22Rv1 (cell line): Measurements from ENCODE around the gene ACADS.

Experiments
- H3K27ac ChIP-seq: fragments of 450-650 bp; 2 replicates; pipeline ENCODE4 v1.5.1; 2017
- CTCF ChIP-seq: fragments of 450-650 bp; IDR thresholded peaks from 2 replicates; pipeline ENCODE4 v1.5.1; 2017; ENCODE audit warnings: mild to moderate bottlenecking
- ZFX ChIP-seq: fragments of 450-650 bp; IDR thresholded peaks from 2 replicates; pipeline ENCODE4 v1.6.1; 2017; ENCODE audit warnings: antibody characterized with exemption, borderline replicate concordance

ACADS gene

GRCh38 chr12:120710805-120711296, 14.8 kb upstream of the ACADS start:
- H3K27ac ChIP-seq: peak overlapping the region; percentile 80

GRCh38 chr12:120711411-120711810, 14.2 kb upstream of the ACADS start:
- peak overlapping the region; percentile 80 for H3K27ac ChIP-seq
- TF ChIP-seq ZFX (no peak), CTCF (no peak)

More at GRCh38 chr12:120710805-120711296, 14.8 kb upstream of the ACADS start:
- no peak for TF ChIP-seq CTCF
- TF ChIP-seq ZFX: no peak

GRCh38 chr12:120712610-120713009, 13.0 kb upstream of the ACADS start:
- no peak overlapping the region for H3K27ac ChIP-seq
- no peak for TF ChIP-seq ZFX

- no peak overlapping the region for H3K27ac ChIP-seq
- TF ChIP-seq ZFX (no peak), CTCF (peak; percentile 98)
Observed at GRCh38 chr12:120713861-120714482, 11.7 kb upstream of the ACADS start.

- TF ChIP-seq ZFX (no peak), CTCF (no peak)
- H3K27ac ChIP-seq: no peak overlapping the region
Observed at GRCh38 chr12:120718055-120718454, 7.6 kb upstream of the ACADS start.

GRCh38 chr12:120719072-120719471, 6.6 kb upstream of the ACADS start:
- H3K27ac ChIP-seq: no peak overlapping the region
- TF ChIP-seq CTCF (no peak), ZFX (no peak)

- TF ChIP-seq ZFX (no peak), CTCF (no peak)
- no peak overlapping the region for H3K27ac ChIP-seq
Observed at GRCh38 chr12:120719496-120720233, 6.0 kb upstream of the ACADS start.
